ENCODE measurements around the gene IP6K1.
"Not testable (repeated sequence)": the region's sequence is repeated elsewhere in the genome, so short reads cannot be mapped to it uniquely, and the experiment has no call there.

Gene IP6K1

DNA sequence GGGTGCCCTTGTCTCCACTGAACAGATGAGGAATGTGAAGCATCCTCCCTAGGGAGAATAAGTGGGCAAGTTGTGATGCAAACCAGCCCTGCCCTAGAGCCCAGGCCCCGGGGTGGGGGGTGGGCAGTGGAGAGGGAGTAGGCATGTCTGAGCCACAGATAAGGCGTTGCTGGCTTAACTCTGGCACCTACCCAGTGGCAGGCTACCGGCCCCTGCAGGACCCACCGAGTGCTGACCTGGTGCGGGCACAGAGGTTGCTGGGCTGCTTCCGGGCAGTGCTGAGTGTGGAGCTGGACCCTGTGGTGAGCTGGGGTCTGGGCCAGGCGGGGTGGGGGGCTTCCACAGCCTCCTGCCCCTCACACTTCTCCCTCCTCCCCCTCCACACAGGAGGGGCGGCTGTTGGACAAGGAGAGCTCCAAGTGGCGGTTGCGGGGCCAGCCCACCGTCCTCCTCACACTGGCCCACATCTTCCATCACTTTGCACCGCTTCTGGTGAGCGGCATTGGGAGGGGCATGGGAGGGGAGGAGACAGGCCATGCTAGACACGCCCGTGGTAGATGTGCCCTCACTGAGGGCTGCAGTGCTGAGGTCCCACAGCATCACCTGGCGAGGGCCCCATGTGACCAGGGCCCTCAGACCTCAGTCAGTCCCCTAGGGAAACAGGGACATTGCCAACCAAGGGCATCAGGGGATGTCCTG, 86.9 kb downstream of the IP6K1 start:
- TF ChIP-seq, protein P1, sequence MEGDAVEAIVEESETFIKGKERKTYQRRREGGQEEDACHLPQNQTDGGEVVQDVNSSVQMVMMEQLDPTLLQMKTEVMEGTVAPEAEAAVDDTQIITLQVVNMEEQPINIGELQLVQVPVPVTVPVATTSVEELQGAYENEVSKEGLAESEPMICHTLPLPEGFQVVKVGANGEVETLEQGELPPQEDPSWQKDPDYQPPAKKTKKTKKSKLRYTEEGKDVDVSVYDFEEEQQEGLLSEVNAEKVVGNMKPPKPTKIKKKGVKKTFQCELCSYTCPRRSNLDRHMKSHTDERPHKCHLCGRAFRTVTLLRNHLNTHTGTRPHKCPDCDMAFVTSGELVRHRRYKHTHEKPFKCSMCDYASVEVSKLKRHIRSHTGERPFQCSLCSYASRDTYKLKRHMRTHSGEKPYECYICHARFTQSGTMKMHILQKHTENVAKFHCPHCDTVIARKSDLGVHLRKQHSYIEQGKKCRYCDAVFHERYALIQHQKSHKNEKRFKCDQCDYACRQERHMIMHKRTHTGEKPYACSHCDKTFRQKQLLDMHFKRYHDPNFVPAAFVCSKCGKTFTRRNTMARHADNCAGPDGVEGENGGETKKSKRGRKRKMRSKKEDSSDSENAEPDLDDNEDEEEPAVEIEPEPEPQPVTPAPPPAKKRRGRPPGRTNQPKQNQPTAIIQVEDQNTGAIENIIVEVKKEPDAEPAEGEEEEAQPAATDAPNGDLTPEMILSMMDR (IDR thresholded peaks at IDR 0.05) = no peak
- Histone ChIP-seq H3K4me3 (no peak overlapping the region), H3K4me1 (no peaks in the 10 kb centered on the region), H3K27me3 (no peaks in the 10 kb centered on the region), H3K36me3 (peaks cover 19 to 75% (median 59%) of the 10 kb centered on the region in 3 donors), H3K27ac (no peak overlapping the region), H3K9me3 (no peaks in the 10 kb centered on the region)
- intact Hi-C loops (cut with DNase I; ENCODE audit: low total_unique reads) = no loop called here
- no peak for DNase-seq

DNA sequence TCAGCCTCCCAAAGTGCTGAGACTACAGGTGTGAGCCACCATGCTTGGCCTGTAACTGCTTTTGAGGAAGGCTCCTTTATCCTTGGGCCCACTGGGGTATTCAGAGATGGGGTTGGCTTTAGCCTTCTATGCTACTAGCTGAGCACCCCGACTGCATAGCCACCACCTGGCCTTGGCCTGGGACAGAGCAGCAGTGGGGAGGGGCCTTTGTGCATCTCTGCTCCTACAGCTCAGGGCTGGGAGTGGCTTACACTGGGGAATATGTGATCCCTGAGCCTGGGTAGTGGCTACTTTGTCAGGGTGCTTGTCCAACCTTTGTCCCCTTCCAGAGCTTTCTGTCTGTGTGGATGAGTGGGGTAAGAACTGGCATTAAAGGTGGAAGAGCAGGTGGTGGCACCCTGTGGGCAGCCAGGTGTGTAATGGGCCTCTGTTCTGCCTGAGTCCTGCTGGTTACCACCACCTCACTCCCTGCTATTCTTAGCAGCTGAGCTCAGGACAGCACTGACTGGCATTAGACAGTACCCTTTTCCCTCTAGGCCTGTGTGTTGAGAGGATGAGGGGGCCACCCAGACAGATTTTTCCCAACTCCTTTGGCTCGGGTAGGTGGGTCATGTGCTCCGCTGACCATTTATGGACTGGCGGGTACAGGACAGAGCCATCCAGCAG, 90.9 kb downstream of the IP6K1 start:
- H3K27ac ChIP-seq; H3K9me3 ChIP-seq; H3K27me3 ChIP-seq; DNase-seq; intact Hi-C loops (cut with DNase I; ENCODE audit: low total_unique reads); H3K4me3 ChIP-seq: not testable (repeated sequence)
- Histone ChIP-seq H3K36me3 (peaks cover 0 to 36% (median 30%) of the 10 kb centered on the region in 3 donors), H3K4me1 (peaks cover 0 to 15% (median 11%) of the 10 kb centered on the region in 4 donors)

DNA sequence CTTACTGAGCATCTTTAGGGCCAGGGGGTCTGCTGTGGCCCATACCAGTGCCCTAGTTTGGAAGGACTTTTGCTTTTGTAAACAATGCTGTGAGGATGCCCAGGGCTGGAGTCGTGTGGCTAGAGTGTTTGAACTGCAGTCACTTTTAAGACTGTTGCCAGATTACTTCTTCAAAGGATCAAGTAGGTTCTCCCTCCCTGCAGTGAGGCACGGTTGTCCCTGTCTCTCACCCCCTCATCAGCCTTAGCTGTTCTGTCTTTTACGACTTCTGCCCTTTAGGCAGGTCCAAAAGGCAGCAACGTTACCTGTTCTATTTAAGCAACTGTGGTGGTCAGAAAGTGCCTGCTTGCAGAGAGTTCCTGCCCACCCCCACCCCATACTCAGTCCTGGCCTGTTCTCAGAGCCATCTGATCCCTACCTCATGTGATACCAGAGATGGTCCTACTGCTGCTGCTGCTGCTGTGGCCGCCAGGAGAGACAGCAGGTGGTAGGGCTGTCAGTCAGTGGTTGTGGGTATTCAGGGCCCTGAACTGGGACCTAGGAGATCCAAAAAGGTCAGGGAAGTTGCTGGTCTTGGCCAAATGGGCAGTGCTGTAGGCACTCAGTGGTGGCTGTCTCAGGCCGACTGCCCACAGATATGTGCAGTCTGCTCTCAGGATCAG, 91.8 kb downstream of the IP6K1 start:
- H3K9me3 ChIP-seq; H3K27ac ChIP-seq; DNase-seq; H3K27me3 ChIP-seq; intact Hi-C loops (cut with DNase I; ENCODE audit: low total_unique reads); H3K4me3 ChIP-seq: not testable (repeated sequence)
- H3K4me1 ChIP-seq = peaks cover 0 to 22% (median 18%) of the 10 kb centered on the region in 4 donors
- peaks cover 0 to 26% (median 22%) of the 10 kb centered on the region in 3 donors for H3K36me3 ChIP-seq

DNA sequence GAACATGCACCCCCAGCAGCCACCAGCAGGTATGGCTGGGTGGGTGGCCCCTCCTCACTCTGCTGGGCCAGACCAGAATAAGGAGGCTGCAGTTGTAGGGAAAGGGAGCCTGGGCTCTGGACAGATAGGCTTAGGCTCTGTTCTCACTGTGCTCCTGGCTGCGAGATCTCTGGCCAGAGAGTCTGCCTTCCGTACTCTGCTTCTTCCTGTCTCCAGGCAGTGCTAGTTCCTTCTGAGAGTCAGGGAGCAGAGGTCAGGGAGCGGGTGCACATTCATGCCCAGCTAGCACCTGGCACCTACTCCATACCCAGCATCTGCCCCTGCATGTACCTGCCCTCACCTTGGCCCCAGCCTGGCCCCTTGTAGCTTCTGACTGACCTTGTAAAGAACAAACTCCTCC, 94.9 kb downstream of the IP6K1 start:
- H3K27ac ChIP-seq; H3K27me3 ChIP-seq; intact Hi-C loops (cut with DNase I; ENCODE audit: low total_unique reads); H3K9me3 ChIP-seq; H3K4me3 ChIP-seq; H3K36me3 ChIP-seq; DNase-seq: not testable (repeated sequence)
- peaks cover 0 to 40% (median 30%) of the 10 kb centered on the region in 4 donors for H3K4me1 ChIP-seq

DNA sequence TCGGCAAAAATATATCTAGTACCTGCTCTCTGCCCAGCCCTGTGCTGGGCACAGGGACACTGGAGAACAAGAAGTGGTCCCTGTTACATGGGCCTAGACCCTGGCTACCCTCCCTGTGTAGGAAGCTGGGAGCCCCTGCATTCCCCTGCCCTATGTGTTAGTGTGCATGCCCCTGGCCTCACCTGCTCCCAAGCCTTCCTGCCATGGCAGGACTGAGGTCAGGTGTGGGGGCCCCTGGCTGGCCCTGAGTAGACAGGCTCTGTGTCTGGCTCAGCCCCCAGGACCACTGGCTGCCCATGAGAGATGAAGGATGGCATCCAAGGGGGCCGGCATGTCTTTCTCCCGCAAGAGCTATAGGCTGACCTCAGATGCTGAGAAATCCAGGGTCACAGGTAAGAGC, 95.5 kb downstream of the IP6K1 start:
- H3K27ac ChIP-seq; H3K36me3 ChIP-seq; H3K27me3 ChIP-seq; intact Hi-C loops (cut with DNase I; ENCODE audit: low total_unique reads); DNase-seq; H3K9me3 ChIP-seq: not testable (repeated sequence)
- Histone ChIP-seq H3K4me3 (peak overlapping the region in 1 of 2 donors; percentile 91), H3K4me1 (peaks cover 0 to 43% (median 33%) of the 10 kb centered on the region in 4 donors)

DNA sequence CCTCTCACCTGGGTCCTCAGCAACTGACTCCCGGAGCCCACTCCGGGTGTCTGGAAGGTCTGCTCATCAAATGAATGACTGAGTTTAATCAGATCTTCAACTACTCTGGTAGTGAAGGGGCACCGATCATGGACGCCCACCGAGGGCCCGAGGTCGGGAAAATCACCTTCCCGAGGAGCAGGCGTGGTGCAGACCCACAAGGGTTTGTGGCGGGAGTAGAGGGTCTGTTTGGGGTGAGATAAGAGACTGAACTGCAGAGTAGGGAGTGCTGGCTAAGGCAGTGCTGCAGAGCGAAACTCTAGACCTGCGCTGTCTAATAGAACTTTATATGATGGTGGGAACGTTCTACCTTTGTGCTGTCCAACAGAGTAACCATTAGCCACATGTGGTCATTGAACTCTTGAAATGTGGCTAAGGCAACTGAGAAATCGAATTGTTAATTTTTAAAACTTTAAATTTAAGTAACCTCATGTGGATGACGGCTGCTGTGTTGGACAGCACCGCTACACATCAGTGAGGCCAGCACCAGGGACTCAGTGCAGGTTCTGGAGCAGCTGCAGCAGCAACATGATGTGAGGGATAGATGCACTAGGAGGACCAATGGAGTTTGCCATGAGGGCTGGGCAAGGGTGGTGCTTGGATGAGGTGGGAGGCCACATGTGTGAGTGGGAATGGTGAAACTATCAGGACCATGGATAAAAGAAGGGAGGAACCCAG, 96.3 kb downstream of the IP6K1 start:
- peak overlapping the region; percentile 84 to 85 for H3K27ac ChIP-seq
- intact Hi-C loops (cut with DNase I; ENCODE audit: low total_unique reads); H3K27me3 ChIP-seq; H3K9me3 ChIP-seq; H3K36me3 ChIP-seq; DNase-seq: not testable (repeated sequence)
- H3K4me1 ChIP-seq = peaks cover 0 to 48% (median 33%) of the 10 kb centered on the region in 4 donors
- H3K4me3 ChIP-seq = peak overlapping the region; percentile 81 to 91

DNA sequence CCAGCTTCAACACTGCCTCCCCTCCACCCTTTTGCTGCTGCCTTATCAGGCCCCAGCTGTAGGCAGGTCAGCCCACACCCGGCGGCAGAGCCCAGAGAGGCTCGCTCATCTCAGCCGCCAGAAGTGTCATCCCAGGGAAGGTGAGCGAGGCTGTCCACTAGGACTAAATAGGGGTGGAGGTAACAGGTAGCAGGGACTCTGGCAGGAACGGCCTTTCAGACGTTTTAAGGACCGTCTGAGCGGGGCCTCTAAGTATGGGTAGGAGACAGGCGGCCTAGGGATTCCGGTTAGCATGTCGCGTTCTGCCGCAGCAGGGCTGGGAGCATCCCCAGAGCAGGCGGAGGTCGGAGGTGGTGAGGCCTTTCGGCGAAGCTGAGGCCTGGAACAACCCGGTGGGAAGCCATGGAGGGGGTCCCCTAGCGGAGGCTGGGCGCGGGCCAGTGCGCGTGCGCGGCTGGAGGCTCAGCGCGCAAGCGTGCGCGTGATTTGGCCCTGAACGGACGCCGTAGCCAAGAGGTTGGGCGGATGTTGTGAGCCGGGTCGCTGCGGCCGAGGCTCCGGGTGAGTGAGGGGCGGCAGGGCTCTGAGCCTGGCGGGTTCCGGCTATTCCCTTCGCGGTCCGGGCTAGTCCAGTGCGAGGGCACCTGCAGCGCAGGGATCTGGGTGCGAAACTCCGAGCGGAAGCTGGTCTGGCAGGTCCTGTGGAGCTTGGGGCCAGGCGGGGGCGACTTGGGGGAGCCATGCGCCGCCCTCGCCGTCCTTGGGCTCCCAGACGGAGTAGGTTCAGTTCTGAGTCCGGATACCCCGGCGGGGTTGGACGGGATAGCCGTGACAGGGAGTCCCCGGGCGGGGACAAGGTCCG, 97.1 kb downstream of the IP6K1 start, which contains the start of the genes MST1 and RNF123:
MST1 (minus strand) TSS at position 429 of the 862 bp plus-strand sequence. CDS start 783 bp downstream, outside the sequence.
RNF123 (plus strand) TSS at position 512 of the 862 bp plus-strand sequence. CDS start 1,609 bp downstream, outside the sequence.
- Histone ChIP-seq H3K36me3 (peaks cover 0 to 6% (median 0%) of the 10 kb centered on the region in 3 donors), H3K9me3 (no peaks in the 10 kb centered on the region), H3K4me3 (peak within 1 kb of the TSS; percentile 81 to 91), H3K27me3 (no peaks in the 10 kb centered on the region), H3K4me1 (peaks cover 0 to 48% (median 33%) of the 10 kb centered on the region in 4 donors), H3K27ac (peak within 1 kb of the TSS; percentile 84 to 85)
- TF ChIP-seq, protein P1 (IDR thresholded peaks at IDR 0.05) = peak; percentile 28 to 30
- peak; percentile 79 to 92 for DNase-seq
- intact Hi-C loops (cut with DNase I; ENCODE audit: low total_unique reads) = no loop called here

DNA sequence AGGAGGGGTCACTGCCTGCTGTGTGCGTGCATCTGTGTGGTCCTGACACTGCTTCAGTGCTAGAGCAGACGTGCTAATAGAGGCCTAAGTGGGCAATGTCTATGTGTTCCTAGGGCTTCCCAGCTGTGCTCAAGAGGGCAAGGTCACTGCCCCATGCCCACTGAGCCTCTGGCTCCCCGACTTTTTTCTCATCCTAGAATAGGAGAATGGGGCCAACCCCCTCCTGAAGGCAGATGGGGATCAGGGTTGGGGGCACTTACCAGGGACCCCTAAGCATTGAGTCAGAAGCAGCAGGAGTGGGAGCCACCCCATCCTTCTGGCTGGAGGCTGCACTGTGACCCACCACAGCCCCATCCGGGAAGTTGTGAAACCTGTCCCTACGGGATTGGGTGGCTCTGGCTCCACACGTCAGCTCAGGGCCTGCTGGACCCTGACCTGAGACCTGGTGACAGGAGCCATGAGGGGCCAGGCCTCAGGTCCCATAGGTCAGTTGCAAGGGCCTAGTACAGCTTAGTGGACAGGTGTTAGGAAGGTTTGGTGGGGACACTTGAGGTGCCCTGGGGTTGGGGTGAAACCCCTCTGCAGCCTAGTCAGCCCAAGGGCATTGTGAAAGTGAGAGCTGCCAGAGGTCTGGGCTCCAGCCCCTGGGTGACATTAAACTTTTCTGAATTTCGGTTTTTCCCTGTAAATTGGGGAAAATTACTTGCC, 97.8 kb downstream of the IP6K1 start:
- H3K27me3 ChIP-seq; H3K9me3 ChIP-seq; DNase-seq; intact Hi-C loops (cut with DNase I; ENCODE audit: low total_unique reads): not testable (repeated sequence)
- Histone ChIP-seq H3K27ac (peak overlapping the region; percentile 84 to 85), H3K4me1 (peaks cover 0 to 48% (median 33%) of the 10 kb centered on the region in 4 donors), H3K36me3 (peaks cover 3 to 13% (median 6%) of the 10 kb centered on the region in 3 donors), H3K4me3 (peak overlapping the region; percentile 81 to 91)

DNA sequence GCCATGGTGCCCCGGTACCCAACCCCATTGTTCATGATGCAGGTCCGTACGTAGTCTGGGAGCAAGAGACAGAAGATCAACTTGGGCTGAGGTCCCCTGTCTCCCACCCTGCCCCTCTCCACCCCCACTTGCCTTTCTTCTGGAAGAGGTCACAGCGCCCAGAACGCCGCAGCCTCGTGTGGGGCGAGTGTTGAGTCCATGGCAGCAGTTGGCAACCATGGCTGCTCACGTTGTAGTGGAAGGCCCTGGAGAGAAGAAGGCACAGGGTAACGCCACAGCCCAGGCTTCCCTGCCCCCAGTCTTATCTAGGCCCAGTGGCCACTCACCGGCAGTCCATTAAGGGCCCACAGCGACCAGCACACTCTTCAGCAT, 98.9 kb downstream of the IP6K1 start:
- Histone ChIP-seq H3K4me1 (peaks cover 0 to 48% (median 33%) of the 10 kb centered on the region in 4 donors), H3K36me3 (peaks cover 14 to 24% (median 16%) of the 10 kb centered on the region in 3 donors)
- H3K27ac ChIP-seq; H3K27me3 ChIP-seq; DNase-seq; intact Hi-C loops (cut with DNase I; ENCODE audit: low total_unique reads); H3K9me3 ChIP-seq; H3K4me3 ChIP-seq: not testable (repeated sequence)
